Uterus (tissue), 2 donors: ENCODE data around the gene EPX.

ENCODE experiments used
- CTCF ChIP-seq, 4 experiments: fragments of 200-600 bp in 2 of 4; fragments of 450-650 bp in 2 of 4; sonication (generic) in 2 of 4; IDR thresholded peaks; one replicate each; pipeline ENCODE4 v1.5.1; 2016 to 2019; ENCODE audit warnings: antibody characterized with exemption in 4 of 4, mild to moderate bottlenecking in 2 of 4, moderate library complexity in 1 of 4
- POLR2A ChIP-seq, 2 donors: fragments of 450-650 bp; IDR thresholded peaks; one replicate each; pipeline ENCODE4 v1.6.1; 2016; ENCODE audit warnings: antibody characterized with exemption in 2 of 2, mild to moderate bottlenecking in 1 of 2, moderate library complexity in 1 of 2

GRCh38 chr17:58174871-58175270 lies 17.7 kb upstream of the EPX start:
- TF ChIP-seq CTCF (IDR thresholded peaks at IDR 0.05) (no peak), POLR2A (IDR thresholded peaks at IDR 0.05) (no peak)
